ENCODE results near the gene MORN3. TPM values are rescaled to one million over a fixed set of nuclear protein-coding genes. Genes with fewer than 3 reads are reported as not detected.

MORN3 gene
- total RNA-seq, 1 experiment from 2014 or later, result 0.37 TPM

GRCh38 chr12:121626087-121626852 is 43.2 kb downstream of the MORN3 start, which contains the start of gene ORAI1 (continued):
- TF ChIP-seq, protein P1, sequence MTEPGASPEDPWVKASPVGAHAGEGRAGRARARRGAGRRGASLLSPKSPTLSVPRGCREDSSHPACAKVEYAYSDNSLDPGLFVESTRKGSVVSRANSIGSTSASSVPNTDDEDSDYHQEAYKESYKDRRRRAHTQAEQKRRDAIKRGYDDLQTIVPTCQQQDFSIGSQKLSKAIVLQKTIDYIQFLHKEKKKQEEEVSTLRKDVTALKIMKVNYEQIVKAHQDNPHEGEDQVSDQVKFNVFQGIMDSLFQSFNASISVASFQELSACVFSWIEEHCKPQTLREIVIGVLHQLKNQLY (CRISPR knock-in tag; IDR thresholded peaks at IDR 0.05), result no peak
- TF ChIP-seq ZNF416 (CRISPR knock-in tag; IDR thresholded peaks at IDR 0.05) (0 out of 2 replicates have a peak, but pooled peaks have one; percentile 16), E2F4 (CRISPR knock-in tag; IDR thresholded peaks at IDR 0.05; ENCODE audit: borderline replicate concordance, low read depth) (no peak), CBFB (CRISPR knock-in tag; IDR thresholded peaks at IDR 0.05; ENCODE audit: low read depth) (no peak), ZNF317 (CRISPR knock-in tag; IDR thresholded peaks at IDR 0.05; ENCODE audit: borderline replicate concordance, low read depth) (no peak), HMGA2 (CRISPR knock-in tag; IDR thresholded peaks at IDR 0.05) (no peak), ZNF121 (CRISPR knock-in tag; IDR thresholded peaks at IDR 0.05) (no peak), ZNF138 (CRISPR knock-in tag; conservative IDR thresholded peaks at IDR 0.05) (no peak), NFATC4 (CRISPR knock-in tag; IDR thresholded peaks at IDR 0.05) (no peak), NR2C2 (CRISPR knock-in tag; IDR thresholded peaks at IDR 0.05) (no peak), FOXJ3 (CRISPR knock-in tag; IDR thresholded peaks at IDR 0.05; ENCODE audit: borderline replicate concordance) (no peak), ZBTB43 (CRISPR knock-in tag; IDR thresholded peaks at IDR 0.05) (no peak), ZNF532 (CRISPR knock-in tag; IDR thresholded peaks at IDR 0.05; ENCODE audit: borderline replicate concordance) (no peak), NR1H2 (CRISPR knock-in tag; IDR thresholded peaks at IDR 0.05) (no peak), TP53 (CRISPR knock-in tag; IDR thresholded peaks at IDR 0.05) (no peak), ZNF219 (CRISPR knock-in tag; IDR thresholded peaks at IDR 0.05; ENCODE audit: borderline replicate concordance) (no peak)
- TF ChIP-seq, protein P2, sequence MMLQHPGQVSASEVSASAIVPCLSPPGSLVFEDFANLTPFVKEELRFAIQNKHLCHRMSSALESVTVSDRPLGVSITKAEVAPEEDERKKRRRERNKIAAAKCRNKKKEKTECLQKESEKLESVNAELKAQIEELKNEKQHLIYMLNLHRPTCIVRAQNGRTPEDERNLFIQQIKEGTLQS (CRISPR knock-in tag; conservative IDR thresholded peaks at IDR 0.05), result no peak
- TF ChIP-seq, protein P3, sequence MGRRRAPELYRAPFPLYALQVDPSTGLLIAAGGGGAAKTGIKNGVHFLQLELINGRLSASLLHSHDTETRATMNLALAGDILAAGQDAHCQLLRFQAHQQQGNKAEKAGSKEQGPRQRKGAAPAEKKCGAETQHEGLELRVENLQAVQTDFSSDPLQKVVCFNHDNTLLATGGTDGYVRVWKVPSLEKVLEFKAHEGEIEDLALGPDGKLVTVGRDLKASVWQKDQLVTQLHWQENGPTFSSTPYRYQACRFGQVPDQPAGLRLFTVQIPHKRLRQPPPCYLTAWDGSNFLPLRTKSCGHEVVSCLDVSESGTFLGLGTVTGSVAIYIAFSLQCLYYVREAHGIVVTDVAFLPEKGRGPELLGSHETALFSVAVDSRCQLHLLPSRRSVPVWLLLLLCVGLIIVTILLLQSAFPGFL (CRISPR knock-in tag; IDR thresholded peaks at IDR 0.05; ENCODE audit: borderline replicate concordance), result no peak
- TF ChIP-seq, protein P4, sequence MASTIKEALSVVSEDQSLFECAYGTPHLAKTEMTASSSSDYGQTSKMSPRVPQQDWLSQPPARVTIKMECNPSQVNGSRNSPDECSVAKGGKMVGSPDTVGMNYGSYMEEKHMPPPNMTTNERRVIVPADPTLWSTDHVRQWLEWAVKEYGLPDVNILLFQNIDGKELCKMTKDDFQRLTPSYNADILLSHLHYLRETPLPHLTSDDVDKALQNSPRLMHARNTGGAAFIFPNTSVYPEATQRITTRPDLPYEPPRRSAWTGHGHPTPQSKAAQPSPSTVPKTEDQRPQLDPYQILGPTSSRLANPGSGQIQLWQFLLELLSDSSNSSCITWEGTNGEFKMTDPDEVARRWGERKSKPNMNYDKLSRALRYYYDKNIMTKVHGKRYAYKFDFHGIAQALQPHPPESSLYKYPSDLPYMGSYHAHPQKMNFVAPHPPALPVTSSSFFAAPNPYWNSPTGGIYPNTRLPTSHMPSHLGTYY (CRISPR knock-in tag; IDR thresholded peaks at IDR 0.05), result no peak
- TF ChIP-seq, protein P5, sequence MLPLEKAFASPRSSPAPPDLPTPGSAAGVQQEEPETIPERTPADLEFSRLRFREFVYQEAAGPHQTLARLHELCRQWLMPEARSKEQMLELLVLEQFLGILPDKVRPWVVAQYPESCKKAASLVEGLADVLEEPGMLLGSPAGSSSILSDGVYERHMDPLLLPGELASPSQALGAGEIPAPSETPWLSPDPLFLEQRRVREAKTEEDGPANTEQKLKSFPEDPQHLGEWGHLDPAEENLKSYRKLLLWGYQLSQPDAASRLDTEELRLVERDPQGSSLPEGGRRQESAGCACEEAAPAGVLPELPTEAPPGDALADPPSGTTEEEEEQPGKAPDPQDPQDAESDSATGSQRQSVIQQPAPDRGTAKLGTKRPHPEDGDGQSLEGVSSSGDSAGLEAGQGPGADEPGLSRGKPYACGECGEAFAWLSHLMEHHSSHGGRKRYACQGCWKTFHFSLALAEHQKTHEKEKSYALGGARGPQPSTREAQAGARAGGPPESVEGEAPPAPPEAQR (CRISPR knock-in tag; IDR thresholded peaks at IDR 0.05), result no peak
- TF ChIP-seq, protein P6, sequence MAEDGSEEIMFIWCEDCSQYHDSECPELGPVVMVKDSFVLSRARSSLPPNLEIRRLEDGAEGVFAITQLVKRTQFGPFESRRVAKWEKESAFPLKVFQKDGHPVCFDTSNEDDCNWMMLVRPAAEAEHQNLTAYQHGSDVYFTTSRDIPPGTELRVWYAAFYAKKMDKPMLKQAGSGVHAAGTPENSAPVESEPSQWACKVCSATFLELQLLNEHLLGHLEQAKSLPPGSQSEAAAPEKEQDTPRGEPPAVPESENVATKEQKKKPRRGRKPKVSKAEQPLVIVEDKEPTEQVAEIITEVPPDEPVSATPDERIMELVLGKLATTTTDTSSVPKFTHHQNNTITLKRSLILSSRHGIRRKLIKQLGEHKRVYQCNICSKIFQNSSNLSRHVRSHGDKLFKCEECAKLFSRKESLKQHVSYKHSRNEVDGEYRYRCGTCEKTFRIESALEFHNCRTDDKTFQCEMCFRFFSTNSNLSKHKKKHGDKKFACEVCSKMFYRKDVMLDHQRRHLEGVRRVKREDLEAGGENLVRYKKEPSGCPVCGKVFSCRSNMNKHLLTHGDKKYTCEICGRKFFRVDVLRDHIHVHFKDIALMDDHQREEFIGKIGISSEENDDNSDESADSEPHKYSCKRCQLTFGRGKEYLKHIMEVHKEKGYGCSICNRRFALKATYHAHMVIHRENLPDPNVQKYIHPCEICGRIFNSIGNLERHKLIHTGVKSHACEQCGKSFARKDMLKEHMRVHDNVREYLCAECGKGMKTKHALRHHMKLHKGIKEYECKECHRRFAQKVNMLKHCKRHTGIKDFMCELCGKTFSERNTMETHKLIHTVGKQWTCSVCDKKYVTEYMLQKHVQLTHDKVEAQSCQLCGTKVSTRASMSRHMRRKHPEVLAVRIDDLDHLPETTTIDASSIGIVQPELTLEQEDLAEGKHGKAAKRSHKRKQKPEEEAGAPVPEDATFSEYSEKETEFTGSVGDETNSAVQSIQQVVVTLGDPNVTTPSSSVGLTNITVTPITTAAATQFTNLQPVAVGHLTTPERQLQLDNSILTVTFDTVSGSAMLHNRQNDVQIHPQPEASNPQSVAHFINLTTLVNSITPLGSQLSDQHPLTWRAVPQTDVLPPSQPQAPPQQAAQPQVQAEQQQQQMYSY (CRISPR knock-in tag; IDR thresholded peaks at IDR 0.05), result no peak
- TF ChIP-seq, protein P7, sequence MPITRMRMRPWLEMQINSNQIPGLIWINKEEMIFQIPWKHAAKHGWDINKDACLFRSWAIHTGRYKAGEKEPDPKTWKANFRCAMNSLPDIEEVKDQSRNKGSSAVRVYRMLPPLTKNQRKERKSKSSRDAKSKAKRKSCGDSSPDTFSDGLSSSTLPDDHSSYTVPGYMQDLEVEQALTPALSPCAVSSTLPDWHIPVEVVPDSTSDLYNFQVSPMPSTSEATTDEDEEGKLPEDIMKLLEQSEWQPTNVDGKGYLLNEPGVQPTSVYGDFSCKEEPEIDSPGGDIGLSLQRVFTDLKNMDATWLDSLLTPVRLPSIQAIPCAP (CRISPR knock-in tag; IDR thresholded peaks at IDR 0.05), result no peak

All from WTC11 (cell line).